ENCODE data around the gene UTP11.

UTP11 gene

GRCh38 chr1:38003261-38004250, 9.0 kb upstream of the UTP11 start:
- DNase-seq (ENCODE audit: low read depth in 2 of 2): no peak

DNA sequence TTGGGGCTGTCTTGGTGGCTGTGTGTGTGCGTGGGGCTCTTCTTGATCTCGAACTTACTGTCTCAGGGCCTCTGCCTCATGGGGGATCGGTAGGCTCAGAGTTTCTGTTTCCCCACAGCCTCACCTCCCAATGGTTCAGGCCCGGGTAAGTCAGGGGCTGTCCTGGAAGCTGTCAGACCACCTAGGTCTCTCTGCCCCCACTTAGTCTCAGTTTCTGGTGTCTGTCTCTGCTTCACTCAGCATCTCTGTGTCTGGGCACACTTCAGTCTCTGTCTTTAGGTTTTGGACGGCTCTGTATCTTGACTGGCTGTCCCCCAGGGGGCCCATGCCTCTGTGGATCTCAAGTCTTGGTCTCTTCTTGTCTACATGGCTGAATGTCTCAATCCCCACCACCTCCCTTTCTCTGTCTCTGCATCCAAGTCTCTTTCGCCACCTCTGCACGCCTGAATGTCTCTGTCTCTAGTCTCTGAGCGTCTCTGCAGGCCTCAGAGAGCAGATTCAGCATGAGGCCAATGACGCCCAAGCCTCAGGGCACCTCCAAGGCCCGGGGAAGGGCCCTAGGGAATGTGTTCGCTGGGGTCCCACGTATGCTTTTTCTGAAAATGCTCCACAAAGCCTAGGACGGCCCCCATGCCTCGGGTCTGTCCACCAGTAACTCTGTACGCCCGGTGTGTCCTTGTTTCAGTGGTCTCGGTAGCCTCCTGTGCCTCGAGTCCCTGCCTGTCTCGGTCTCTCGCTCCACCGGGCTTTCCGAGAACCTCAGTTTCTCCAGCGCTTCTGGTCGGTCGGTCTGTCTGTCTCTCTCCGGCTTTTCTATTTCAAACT, 8.0 kb upstream of the UTP11 start:
- no peak for DNase-seq (ENCODE audit: low read depth in 2 of 2)

- no peak for DNase-seq (ENCODE audit: low read depth in 2 of 2)
These were observed 7.1 kb upstream of the UTP11 start, which contains the start of gene FHL3 for GRCh38 chr1:38005195-38006007. Gene FHL3, minus strand, starts transcription at chr1:38005514. Its CDS starts 6,102 bp downstream, at chr1:37999412.

DNA sequence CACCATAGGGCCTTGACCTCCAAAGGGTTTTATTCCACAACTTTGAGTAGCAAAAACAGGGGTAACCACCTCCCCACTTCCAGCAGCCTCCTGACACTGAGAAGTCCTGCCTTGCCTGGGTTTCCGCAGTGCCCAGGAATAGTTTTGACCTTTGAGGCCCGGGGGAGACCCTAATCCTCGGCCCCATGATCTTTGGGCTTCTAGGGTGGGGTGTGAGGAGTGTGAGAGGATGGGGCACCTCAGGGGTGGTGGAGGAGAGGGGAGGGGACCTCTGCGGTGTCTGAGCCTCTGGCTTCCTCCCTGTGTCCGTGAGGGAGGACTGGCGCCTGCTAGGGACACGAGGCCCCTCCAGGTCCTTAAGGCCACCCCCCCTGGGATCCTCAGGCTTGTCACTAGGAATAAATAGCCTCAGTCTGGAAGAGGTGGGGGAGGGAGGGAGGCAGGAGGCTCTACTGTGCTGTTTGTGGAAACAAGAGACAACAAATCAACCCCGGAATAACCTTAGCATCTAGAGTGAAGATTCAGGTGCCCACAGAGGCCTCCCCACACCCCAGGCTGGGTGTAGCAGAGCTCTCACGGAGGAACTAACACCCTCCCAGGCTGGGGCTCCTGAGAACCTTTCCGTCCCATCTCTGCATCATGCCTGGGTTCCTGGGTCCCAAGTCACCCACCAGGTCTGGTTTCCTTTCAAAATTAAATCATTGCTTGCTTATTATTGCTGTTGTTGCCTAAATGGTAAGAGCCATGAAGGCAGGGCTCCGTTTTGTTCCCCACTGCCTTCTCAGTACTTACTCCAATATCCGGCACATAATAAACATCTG, 6.3 kb upstream of the UTP11 start:
- DNase-seq (ENCODE audit: low read depth in 2 of 2): no peak

DNA sequence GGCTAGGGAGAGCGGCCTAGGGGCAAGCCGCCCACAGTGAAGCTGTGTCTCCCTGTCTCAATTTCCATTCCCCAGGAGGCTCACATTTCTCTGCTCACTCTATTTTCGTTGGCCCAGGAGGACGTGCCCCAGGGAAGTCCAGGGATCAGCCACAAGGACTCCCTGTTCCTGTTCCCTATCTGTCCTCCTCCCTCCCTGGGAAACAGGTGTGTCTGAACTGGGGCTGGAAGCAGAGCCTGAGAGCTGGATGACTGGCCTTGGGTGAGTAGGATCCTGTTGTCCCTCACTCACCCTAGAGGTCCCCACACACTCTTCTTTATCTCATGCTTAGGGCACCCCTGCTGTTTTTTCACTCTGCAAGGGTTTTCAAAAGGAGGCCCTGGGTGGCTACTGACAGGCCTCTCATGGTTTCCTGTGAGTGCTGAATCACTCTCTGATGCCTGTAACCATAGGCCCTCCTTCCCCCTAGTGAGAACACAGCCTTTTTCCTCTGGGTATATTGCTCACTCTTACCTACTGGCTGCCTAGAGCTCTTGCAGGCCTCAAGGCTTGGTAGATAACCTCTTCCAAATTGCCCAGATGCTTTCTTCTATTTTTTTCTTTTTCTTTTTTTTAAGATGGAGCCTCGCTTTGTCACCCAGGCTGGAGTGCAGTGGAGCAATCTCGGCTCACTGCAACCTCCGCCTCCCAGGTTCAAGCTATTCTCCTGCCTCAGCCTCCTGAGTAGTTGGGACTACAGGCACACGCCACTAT, 3.3 kb upstream of the UTP11 start:
- DNase-seq (ENCODE audit: low read depth in 2 of 2): no peak

GRCh38 chr1:38009841-38010180, 2.7 kb upstream of the UTP11 start:
- DNase-seq (ENCODE audit: low read depth in 2 of 2): no peak

GRCh38 chr1:38013227-38013622, 691 bp downstream of the UTP11 start:
- DNase-seq (ENCODE audit: low read depth in 2 of 2): no peak

DNA sequence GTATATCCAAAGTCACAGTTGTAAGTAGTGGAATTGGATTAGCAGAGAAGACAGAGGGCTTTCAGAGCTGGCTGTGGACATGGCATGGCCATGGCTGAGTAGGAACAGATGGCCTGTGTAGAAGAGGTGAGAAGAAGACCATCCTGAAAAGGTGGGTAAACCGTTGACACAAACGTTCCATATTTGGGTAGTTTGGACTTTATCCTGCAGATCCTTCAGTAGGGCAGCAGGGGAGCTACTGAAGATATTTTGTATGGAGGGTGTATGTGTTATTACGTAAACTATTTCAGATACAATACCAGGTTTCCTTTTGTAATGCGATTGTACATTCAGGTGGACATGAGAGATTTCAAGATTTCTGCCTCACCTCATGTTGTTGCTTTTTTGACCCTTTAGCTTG, 1.6 kb downstream of the UTP11 start:
- no peak for DNase-seq (ENCODE audit: low read depth in 2 of 2)

GRCh38 chr1:38014724-38015424, 2.3 kb downstream of the UTP11 start:
- no peak for DNase-seq (ENCODE audit: low read depth in 2 of 2)

- DNase-seq (ENCODE audit: low read depth in 2 of 2): no peak
These were observed 3.6 kb downstream of the UTP11 start for GRCh38 chr1:38015978-38016725.

DNA sequence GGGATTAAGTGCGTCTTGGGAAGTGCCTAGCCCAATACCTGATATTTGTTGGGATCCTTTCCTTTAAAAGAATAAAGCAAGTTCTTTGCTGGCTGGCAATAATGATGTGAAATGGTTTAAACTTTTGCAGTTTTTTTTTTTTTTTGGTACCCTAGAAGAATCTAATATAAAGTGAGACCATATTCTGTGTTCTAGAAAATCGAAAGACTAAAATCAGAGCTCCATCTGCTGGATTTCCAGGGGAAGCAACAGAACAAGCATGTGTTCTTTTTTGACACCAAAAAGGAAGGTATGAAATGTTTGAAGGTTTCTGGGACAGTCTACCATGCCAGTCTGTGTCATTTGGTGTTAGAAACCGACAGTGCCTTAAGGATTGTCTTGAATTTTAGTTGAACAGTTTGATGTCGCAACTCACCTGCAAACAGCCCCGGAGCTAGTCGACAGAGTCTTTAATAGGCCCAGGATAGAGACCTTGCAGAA, 6.4 kb downstream of the UTP11 start:
- DNase-seq (ENCODE audit: low read depth in 2 of 2): no peak

DNA sequence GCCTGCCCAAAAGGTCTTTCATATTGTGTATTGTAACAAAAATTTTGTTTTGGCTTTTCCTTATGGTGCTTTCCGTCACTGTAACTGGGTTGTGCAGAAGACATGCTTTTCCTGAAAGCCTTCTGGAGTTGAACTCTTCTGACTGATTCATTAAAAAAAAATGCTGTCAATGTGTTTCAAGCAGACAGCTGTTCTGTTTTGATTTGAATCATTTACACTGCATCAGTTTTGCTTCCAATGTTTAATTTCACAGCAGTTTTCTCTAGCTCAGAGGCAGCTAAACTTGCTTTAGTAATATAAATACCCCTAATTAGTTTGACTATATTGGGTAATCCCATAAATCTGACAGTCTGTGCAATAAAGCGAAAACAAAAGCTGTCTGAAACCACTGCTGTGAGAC, 7.9 kb downstream of the UTP11 start:
- DNase-seq (ENCODE audit: low read depth in 2 of 2): no peak

DNA sequence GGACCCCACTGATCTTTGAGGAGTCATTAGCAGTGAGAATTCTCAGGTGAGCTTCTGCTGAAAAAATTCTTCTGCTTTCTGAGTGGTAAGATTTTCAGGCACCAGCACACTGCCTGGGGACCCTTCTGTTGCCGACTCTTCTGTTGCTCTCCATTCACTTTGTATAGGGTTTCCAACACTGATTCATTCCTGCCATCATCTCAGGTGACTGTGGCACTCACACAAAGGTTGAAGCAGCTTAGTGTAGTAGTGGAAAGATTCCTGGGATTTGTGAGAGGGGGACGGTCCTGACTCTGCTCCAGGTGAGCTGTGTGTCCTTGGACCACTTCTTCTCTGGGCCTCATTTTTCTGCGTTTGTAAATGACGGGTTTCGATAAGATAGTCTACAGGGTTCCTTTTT, 9.4 kb downstream of the UTP11 start:
- DNase-seq (ENCODE audit: low read depth in 2 of 2): no peak

DNA sequence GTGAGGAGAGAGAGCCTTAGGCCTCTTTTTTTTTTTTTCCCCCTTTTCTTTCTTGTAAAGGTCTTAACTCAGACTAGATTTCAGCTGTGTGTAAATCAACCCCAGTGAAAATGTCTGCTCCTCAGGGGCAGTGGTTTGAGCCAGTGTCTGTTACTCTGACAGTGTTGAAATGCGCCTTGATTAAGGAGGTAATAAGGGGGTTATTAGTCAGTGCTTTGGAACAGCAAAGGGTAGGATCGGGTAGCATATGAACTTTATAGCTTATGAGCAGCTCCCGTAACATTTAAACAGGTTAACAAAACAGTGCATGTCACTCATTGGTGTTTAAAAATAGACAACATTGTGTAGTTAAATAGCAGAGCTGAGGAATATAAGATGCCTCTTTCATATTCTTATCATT, 10.3 kb downstream of the UTP11 start:
- DNase-seq (ENCODE audit: low read depth in 2 of 2): no peak

DNA sequence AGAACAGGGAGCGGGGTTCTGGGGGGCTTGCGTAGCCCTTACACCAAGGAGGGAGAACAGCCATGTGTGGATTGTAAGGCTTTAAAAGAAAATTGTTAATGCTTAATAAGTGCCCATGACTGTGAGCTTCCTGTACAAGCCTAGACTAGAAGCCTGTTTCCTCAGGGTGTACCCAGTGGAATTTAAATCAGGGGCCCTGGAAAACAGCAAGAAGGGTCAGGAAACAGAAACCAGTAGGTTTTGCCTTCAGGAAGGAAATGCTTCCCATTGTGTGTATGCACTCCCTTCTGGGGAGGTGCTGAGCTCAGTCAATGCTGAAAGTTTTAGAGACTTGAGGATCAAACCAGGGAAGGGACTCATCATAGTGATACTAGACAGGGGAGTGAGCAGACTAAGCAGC, 12.7 kb downstream of the UTP11 start:
- no peak for DNase-seq (ENCODE audit: low read depth in 2 of 2)

DNA sequence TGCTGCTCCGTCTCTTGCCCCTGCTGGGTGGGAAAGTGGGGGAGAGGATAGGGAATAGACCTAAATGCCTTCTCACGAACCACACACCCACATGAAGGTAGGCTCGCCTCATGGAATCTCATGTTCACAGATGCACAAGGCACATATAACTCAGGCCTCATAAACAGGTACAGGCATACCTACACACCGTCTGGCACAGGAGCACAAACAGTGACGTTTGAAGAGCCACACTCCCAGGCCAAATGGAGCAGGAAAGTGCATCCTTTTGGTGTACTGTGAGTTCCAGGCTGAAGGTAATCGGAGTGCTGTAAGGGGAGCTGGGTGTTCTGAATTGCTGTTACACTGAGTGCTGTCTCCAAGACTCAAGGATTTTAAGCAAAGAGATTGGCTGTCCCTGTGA, 13.1 kb downstream of the UTP11 start:
- no peak for DNase-seq (ENCODE audit: low read depth in 2 of 2)

GRCh38 chr1:38026592-38027200, 14.2 kb downstream of the UTP11 start:
- DNase-seq (ENCODE audit: low read depth in 2 of 2): no peak
